Stimulated activated naive CD8-positive, alpha-beta T cell treated with anti-CD3 and anti-CD28 coated beads, Interleukin-15, amount 100 ng/mL, for 72 hours (primary cell): Measurements from ENCODE around the gene KRTAP10-4.

ENCODE experiments used
- ATAC-seq: fragments of 150-1000 bp; cut with Tn5 transposase; 2 replicates; pipeline ENCODE4 v1.10.0; 2021; ENCODE audit warnings: mild to moderate bottlenecking, moderate library complexity
- DNase-seq, 2 donors: peaks; one replicate each; pipeline ENCODE4 v3.0.0; 2021 to 2022
- H3K27ac Mint-ChIP-seq, 2 donors: one replicate each; pipeline ENCODE4 v1.8.0; 2022; ENCODE audit warnings: mild to moderate bottlenecking in 2 of 2, mixed read lengths in 2 of 2, moderate library complexity in 2 of 2
- H3K27me3 Mint-ChIP-seq: one replicate; pipeline ENCODE4 v1.8.0; 2022; ENCODE audit warnings: mixed read lengths
- H3K4me1 Mint-ChIP-seq: one replicate; pipeline ENCODE4 v1.8.0; 2022; ENCODE audit warnings: mild to moderate bottlenecking, mixed read lengths
- H3K4me3 Mint-ChIP-seq, 2 donors: one replicate each; pipeline ENCODE4 v1.8.0; 2022; ENCODE audit warnings: mild to moderate bottlenecking in 2 of 2, mixed read lengths in 2 of 2, moderate library complexity in 1 of 2
- H3K9me3 Mint-ChIP-seq, 2 donors: one replicate each; pipeline ENCODE4 v1.8.0; 2022; ENCODE audit warnings: mixed read lengths in 2 of 2

Gene KRTAP10-4

GRCh38 chr21:44618909-44619308 is 45.4 kb downstream of the KRTAP10-4 start:
- Mint-ChIP-seq H3K27ac (peak overlapping the region; percentile 71 to 95), H3K27me3 (no peaks in the 10 kb centered on the region), H3K4me3 (peak overlapping the region; percentile 56 to 63), H3K4me1 (peaks cover 39% of the 10 kb centered on the region), H3K9me3 (peaks cover 38 to 57% of the 10 kb centered on the region in 2 donors)
- ATAC-seq (peak; percentile 94), DNase-seq (peak; percentile 24 to 56)

GRCh38 chr21:44619886-44620285 is 46.4 kb downstream of the KRTAP10-4 start:
- Mint-ChIP-seq H3K27me3 (no peaks in the 10 kb centered on the region), H3K9me3 (peaks cover 46 to 67% of the 10 kb centered on the region in 2 donors), H3K4me1 (peaks cover 39% of the 10 kb centered on the region), H3K4me3 (no peak overlapping the region), H3K27ac (no peak overlapping the region)
- DNase-seq (no peak), ATAC-seq (no peak)

GRCh38 chr21:44623575-44623974 is 50.0 kb downstream of the KRTAP10-4 start:
- no peak for ATAC-seq
- Mint-ChIP-seq H3K4me3 (no peak overlapping the region), H3K4me1 (peaks cover 34% of the 10 kb centered on the region), H3K9me3 (peaks cover 46 to 63% of the 10 kb centered on the region in 2 donors), H3K27me3 (no peaks in the 10 kb centered on the region), H3K27ac (no peak overlapping the region)
- no peak for DNase-seq
